GM18951 (cell line): ENCODE measurements around the gene HSDL1.

Experiments used
- POLR2A ChIP-seq: IDR thresholded peaks from 4 replicates; pipeline ENCODE4 v1.6.1; 2011; ENCODE audit warnings: mild to moderate bottlenecking; ENCODE audit not compliant: insufficient read length, insufficient read depth; ENCODE audit errors: extremely low read depth
- in situ Hi-C: fragments of 300-500 bp; cut with MboI; formaldehyde crosslinking; loops from one replicate; pipeline ENCODE4 v1.12.0; 2022; ENCODE audit warnings: low sequenced_read_pairs, mixed read lengths, inconsistent platforms; ENCODE audit not compliant: unreplicated experiment

The HSDL1 gene

GRCh38 chr16:84144859-84145639 is at the start of gene HSDL1, which contains the start of gene DNAAF1:
HSDL1 (minus strand) TSS chr16:84145177; CDS start chr16:84131321, 13,856 bp downstream.
DNAAF1 (plus strand) TSS chr16:84145308; CDS start chr16:84145441, 133 bp downstream.
- TF ChIP-seq POLR2A, result peak; percentile 76

GRCh38 chr16:84194018-84194417 is 49.0 kb upstream of the HSDL1 start:
- in situ Hi-C loops, result loop anchor here (25.0 kb wide), 1 partner anchor 232 kb away; the partner anchor contains the start of genes NECAB2 and OSGIN1
- no peak for TF ChIP-seq POLR2A

More at GRCh38 chr16:84144859-84145639, at the start of gene HSDL1, which contains the start of gene DNAAF1:
- in situ Hi-C loops, result no loop called here

- in situ Hi-C loops, result loop anchor here (25.0 kb wide), 1 partner anchor 231 kb away; the partner anchor contains the start of genes NECAB2 and OSGIN1
- TF ChIP-seq POLR2A, result no peak
Observed at GRCh38 chr16:84193480-84193879, 48.5 kb upstream of the HSDL1 start.

GRCh38 chr16:84191466-84191865 is 46.5 kb upstream of the HSDL1 start:
- TF ChIP-seq POLR2A, result no peak
- in situ Hi-C loops, result loop anchor here (25.0 kb wide), 1 partner anchor 229 kb away; the partner anchor contains the start of genes NECAB2 and OSGIN1

GRCh38 chr16:84190731-84191388 is 45.9 kb upstream of the HSDL1 start, which contains the start of gene ADAD2:
ADAD2 (plus strand) TSS chr16:84191157; CDS start chr16:84191231, 74 bp downstream.
- in situ Hi-C loops, result loop anchor here (25.0 kb wide), 1 partner anchor 229 kb away; the partner anchor contains the start of genes NECAB2 and OSGIN1
- no peak for TF ChIP-seq POLR2A

GRCh38 chr16:84186685-84187437 is 41.9 kb upstream of the HSDL1 start, which contains the start of gene TAF1C:
TAF1C (minus strand) TSS chr16:84187057; CDS start chr16:84184988, 2,069 bp downstream.
- TF ChIP-seq POLR2A, result peak; percentile 88
- in situ Hi-C loops, result loop anchor here (25.0 kb wide), 1 partner anchor 225 kb away; the partner anchor contains the start of genes NECAB2 and OSGIN1

- in situ Hi-C loops, result loop anchor here (25.0 kb wide), 1 partner anchor 222 kb away; the partner anchor contains the start of genes NECAB2 and OSGIN1
- TF ChIP-seq POLR2A, result no peak
Observed at GRCh38 chr16:84184775-84185174, 39.8 kb upstream of the HSDL1 start.

- TF ChIP-seq POLR2A, result no peak
- in situ Hi-C loops, result loop anchor here (25.0 kb wide), 1 partner anchor 222 kb away; the partner anchor contains the start of genes NECAB2 and OSGIN1
Observed at GRCh38 chr16:84183911-84184591, 39.1 kb upstream of the HSDL1 start.

- no peak for TF ChIP-seq POLR2A
Observed at GRCh38 chr16:84183572-84183875, 38.5 kb upstream of the HSDL1 start.

GRCh38 chr16:84182680-84183571 is 37.9 kb upstream of the HSDL1 start:
- in situ Hi-C loops, result loop anchor here (25.0 kb wide), 1 partner anchor 221 kb away; the partner anchor contains the start of genes NECAB2 and OSGIN1
- no peak for TF ChIP-seq POLR2A

More at GRCh38 chr16:84183572-84183875, 38.5 kb upstream of the HSDL1 start:
- in situ Hi-C loops, result loop anchor here (25.0 kb wide), 1 partner anchor 221 kb away; the partner anchor contains the start of genes NECAB2 and OSGIN1

GRCh38 chr16:84182104-84182503 is 37.1 kb upstream of the HSDL1 start:
- no peak for TF ChIP-seq POLR2A
- in situ Hi-C loops, result loop anchor here (25.0 kb wide), 1 partner anchor 220 kb away; the partner anchor contains the start of genes NECAB2 and OSGIN1
